Activated CD4-positive, alpha-beta T cell treated with anti-CD3 and anti-CD28 coated beads, Interleukin-2, amount 50 U/mL, for 16 hours (primary cell): Measurements from ENCODE around the gene KRTAP19-2.

ENCODE experiments used
- DNase-seq: peaks from one replicate; pipeline ENCODE4 v3.0.0-alpha.2; 2020

KRTAP19-2 gene, protein sequence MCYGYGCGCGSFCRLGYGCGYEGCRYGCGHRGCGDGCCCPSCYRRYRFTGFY

DNA sequence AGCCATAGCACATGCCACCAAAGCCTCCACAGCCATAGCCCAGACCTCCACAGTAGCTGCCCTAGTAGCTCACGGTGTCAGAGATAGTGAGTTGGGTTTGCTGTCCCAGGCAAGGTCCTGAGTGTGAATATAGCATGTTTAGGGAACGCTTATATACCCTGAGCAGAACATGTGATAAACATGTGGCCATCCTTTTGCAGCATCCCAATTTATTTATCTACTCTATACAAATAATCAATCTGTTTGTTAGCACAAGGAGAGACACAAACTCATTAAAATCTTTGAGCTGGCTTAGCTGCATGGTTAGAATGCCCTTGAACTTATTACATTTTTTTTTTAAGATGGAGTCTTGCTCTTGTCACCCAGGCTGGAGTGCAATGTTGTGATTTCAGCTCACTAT lies at the start of gene KRTAP19-2:
KRTAP19-2 (minus strand) TSS at position 101 of the 400 bp plus-strand sequence; CDS start at position 13, 88 bp downstream.
- DNase-seq = no peak

DNA sequence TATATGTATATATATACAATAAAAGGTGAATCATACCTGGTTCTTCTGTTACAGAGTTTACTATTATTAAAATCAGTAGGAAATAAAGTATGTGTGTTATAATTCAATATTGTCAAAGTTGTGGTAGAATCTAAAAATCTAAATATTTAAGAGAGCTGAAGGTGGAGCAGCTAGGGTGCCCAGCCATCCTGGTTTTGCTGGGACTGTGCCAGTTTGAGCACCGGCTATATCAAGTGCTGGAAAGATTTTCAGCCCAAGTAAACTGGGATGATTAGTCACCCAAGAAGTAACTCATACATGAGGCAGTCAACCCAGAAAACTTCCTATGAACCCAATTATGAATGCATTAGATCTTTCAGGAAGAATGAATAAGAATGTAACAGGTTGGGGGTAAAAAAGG lies 31.6 kb upstream of the KRTAP19-2 start:
- no peak for DNase-seq

DNA sequence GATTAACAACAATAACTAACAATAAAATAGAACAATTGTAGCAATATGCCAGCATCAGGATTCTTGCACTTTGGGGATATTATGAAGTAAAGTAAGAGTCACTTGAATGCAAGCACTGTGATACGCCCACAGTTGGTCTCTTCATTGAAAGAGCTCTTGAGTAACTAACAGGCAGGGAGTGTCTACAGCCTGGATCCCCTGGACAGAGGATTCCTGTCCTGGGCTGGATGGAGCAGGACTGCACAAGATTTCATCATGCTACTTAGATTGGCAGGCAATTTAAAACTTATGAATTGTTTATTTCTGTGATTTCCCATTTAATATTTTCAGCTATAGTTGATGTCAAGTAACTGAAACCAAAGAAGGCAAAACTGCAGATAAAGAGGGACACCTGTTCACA lies 28.4 kb upstream of the KRTAP19-2 start:
- no peak for DNase-seq

DNA sequence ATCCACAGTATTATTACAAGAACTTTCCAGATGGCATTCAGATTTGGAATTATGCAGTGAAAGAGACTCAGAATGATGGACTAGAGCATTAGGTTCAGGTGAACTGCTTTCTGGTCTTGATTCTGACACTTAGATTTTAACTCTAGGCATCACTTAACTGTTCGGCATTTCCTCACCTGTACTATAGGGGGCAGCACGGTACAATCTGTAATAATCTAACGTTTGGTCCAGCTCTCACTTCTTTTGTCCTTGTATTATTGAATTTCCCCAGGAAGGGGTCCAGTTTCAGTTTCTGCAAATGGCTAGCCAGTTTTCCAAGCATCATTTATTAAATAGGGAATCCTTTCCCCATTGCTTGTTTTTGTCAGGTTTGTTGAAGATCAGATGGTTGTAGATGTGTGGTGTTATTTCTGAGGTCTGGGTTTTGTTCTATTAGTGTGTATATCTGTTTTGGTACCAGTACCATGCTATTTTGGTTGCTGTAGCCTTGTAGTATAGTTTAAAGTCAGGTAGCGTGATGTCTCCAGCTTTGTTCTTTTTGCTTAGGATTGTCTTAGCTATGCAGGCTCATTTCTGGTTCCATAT lies 18.5 kb upstream of the KRTAP19-2 start:
- DNase-seq = peak; percentile 29

DNA sequence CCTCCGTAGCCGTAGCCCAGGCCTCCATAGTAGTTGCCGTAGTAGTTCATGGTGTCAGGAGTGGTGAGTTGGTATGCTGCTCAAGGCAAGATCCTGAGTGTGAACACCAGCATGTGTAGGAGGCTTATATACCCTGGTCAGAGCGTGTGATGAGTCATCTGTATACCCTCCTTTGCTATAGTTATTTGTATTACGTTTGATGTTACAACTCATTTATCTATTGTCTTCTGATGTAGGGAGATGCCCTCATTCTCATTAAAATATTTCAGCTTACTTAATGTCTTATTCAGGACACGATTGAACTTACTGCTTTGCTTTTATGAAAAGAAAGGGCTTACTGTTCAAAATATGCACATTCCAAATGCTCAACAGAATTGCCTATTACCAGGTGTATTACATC lies 14.8 kb upstream of the KRTAP19-2 start, which contains the start of gene KRTAP19-5:
KRTAP19-5 (minus strand) TSS at position 101 of the 400 bp plus-strand sequence; CDS start at position 50, 51 bp downstream.
- no peak for DNase-seq

DNA sequence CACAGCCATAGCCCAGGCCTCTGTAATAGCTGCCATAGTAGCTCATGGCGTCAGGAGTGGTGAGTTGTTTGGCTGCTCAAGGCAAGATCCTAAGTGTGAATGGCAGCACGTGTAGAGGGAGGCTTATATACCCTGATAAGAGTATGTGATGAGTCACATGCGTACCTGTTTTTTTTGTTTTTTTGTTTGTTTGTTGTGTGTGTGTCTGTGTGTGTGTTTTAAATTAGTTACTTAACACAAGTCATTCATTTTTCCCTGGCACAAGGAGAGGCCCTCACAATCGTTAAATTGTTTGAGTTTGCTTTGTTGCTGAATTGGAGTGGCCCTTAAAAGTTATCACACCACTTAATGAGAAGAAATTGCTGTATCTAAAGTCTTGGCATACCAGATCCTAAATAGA lies 9.8 kb upstream of the KRTAP19-2 start, which contains the start of gene KRTAP19-4:
KRTAP19-4 (minus strand) TSS at position 101 of the 400 bp plus-strand sequence; CDS start at position 46, 55 bp downstream.
- DNase-seq = no peak

DNA sequence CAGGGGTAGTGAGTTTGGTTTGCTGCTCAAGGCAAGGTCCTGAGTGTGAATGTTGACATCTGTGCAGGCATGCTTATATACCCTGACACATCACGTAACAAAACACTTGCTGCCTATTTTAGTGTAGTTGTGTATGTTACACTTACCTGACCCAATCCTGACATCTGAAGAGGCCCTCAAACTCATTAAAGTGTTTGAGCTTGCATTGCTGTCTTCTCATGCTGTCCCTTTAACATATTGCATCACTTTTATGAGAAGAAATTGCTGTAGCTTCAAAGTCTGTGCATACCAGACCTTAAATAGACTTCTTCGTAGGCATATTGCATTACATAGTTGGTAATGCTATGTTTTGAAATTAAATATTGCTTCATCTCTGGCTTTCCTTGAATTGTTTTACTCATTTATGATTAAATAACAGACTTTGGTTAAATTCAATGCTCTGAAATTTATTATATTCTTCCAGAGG lies 4.8 kb upstream of the KRTAP19-2 start, which contains the start of gene KRTAP19-3:
KRTAP19-3 (minus strand) TSS at position 51 of the 466 bp plus-strand sequence. CDS start 56 bp downstream, outside the sequence.
- no peak for DNase-seq

DNA sequence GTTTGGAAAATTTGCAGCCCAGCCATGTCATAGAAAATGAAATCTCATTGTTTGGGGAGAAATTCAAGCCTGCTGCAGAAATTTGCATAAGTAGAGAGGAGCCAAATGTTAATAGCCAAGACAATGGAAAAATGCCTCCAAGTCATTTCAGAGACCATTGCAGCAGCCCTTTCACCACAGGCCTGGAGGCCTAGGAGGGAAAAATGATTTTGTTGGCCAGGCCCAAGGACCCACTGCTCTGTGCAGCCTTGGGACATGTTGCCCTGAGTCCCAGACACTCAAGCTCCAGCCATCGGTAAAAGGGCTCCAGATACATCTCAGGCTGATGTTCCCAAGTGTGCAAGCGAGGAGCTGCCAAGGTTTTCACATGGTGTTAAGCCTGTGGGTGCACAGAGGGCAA lies 1.1 kb downstream of the KRTAP19-2 start:
- DNase-seq = no peak

DNA sequence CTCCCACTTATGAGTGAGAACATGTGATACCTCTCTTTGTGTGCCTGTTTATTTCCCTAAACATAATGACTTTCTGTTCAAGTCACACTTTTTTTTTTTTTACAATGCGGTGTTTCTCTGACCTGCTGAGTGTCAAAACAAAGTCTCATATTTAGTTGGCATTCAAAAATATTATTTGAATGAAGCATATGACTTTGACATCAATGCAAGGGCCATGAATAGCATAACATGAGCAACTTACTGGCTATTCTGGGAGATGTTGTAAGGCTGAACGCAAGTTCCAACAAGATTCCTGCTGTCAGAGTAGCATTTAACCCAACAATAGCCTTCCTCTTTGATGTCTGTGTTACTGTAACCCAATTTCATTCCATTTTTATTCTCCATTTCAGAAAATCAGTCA lies 5.1 kb downstream of the KRTAP19-2 start:
- no peak for DNase-seq

DNA sequence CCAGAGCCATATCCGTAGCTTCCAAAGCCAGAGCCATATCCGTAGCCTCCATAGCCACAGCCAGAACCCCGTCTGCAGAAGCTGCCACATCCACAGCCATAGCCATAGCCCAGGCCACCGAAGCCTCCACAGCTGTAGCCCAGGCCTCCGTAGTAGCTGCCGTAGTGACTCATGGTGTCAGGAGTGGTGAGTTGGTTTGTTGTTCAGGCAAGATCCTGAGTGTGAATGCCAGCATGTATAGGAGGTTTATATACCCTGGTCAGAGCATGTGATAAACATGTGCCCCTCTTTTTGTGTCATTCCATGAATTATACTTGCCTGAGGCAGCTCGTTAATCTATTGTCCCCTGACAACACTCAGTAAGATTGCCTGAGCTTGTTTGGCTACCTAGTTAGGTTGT lies 7.1 kb downstream of the KRTAP19-2 start, which contains the start of gene KRTAP19-1:
KRTAP19-1 (minus strand) TSS at position 223 of the 400 bp plus-strand sequence; CDS start at position 173, 50 bp downstream.
- no peak for DNase-seq

DNA sequence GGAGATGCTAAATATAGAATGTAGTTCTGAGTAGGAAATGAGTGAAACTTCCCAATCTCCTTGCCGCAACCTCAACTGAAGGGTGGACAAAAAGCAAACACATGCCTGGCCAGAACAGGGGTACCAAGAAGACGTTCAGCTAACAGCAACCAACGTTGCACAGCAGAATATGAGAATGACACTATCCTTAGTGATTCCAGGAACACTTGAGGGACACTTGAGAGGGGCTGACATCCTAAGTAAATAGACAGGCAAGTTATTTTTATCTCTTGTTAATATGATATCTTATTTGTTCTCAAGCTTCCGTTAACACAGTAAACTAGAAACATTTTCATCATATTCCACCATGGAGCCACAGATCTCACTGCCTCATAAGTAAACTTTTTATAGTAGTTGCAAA lies 8.0 kb downstream of the KRTAP19-2 start:
- no peak for DNase-seq

DNA sequence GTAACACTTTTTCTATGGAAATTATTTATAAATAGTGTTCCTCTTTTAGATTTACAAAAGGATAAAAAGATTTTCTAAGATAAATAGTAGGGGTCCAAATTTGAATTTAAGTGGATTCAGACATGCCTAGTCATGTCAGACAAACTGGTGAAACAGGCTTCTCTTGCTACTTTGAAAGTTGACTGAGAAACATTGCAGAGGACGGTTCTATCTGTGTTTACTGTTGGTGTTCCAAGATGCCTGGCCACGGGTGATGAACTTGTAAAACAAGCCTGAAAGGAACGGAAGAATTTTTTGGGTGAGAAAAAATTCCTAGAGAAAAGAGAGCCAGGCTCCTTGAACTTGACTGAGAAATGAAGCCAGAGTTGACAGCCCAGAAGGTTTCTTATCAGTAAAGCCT lies 9.2 kb downstream of the KRTAP19-2 start:
- DNase-seq = no peak

DNA sequence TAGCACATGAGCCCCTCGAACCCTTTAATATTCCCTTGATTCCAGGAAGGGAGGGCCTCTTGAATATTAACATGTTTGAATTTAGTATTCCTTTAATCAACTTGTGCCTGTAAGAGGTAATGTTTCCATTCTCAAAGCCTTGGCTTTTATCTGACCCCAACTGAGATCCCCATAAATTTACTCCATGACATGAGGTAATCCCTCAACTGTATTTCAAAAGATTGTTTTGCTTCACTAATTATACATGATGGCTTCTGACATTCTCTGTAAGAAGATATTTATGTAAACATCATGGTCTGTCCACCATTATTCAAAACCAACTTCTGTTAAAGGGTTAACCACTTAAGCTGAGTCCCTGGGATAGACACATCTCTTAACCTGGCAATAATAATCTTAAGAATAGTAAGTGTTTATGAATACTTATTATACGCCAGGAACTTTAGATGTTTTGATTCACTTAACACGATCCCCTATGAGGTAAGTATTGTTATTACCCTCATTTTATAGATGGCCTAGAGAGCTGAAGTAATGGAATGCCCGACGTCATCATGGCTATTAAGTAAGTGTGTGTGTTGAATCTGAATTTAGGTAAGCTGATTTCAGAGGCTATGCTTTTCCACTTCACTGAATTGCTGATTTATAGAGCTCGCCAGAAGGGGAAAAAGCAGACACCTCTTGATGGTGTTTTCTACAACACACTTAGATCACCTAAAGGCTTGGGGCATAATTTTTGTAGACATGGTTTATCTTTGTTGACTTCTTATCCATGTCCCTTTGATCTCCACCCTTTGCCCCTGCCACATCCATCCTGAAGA lies 18.1 kb downstream of the KRTAP19-2 start:
- DNase-seq = no peak

DNA sequence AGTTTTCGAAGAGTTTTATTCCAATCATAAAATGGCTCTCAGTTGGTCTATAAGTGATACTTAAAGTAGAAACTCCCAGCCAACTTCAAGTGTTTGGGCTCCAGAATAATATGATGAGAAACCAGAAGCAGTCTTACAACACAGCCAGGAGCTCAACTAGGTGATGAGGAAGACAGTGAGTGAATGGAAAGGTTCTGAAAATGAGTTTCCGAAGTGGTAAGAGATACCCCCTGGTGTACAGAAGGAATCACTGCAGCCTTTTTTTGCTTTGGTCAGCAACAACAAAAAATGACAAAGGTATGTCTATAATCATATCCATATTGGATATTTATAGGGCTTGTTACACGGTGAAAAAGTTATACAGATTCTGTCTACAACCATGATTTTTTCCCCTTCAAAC lies 23.5 kb downstream of the KRTAP19-2 start:
- no peak for DNase-seq

DNA sequence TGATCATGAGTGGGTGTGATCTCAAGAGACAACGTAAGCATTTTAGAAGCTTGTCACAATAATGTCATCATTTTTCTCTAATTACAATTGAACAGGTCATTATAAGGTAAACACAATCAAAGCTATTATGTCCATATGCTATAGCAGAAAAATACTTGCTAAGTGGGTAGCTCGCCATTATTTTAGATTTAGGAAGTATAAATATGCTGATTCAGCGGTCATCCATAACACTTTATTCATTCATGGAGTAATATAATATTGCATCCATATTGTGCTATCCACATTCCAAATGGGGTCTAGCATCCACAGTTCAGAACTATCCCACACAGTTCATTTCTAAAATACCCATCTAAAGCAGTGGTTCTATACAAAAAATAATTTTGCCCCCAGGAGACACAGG lies 38.7 kb downstream of the KRTAP19-2 start:
- no peak for DNase-seq

DNA sequence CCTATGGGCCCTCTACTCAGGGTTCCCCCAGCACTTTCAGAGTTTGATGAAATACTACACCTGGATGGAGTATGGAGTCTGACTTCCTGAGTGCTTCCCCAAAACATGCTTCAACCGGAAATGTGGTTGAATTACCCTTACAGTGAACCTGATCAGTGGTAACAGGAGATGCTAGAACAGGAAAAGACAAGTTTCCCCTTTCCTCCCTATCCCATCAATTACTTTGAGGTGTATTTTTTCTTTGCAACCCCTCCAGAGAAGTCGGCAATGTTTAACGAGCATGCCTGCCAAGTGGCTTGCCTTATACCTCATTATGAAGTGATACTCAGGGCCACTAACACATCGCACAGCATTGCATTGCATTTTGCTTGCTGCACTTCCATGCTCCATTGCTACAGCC lies 40.2 kb downstream of the KRTAP19-2 start:
- no peak for DNase-seq

DNA sequence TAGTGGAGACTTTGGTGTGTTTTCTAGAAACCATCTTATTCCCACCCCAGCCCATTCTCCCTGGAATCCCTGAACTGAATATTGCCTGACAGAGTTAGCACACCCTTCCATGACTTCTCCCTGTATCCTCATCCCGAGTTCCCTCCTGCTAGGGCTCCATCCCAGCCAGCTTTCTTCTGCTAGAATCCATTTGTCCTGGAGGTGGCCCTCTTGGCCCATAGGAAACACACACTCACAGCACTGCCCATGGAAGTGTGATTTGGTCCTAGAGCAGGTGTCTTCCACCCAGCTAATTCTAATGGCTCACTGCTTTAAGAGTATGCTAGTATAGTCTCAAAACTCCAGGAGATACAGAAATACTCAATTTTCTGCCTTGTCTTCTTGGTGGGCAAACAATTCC lies 43.0 kb downstream of the KRTAP19-2 start:
- DNase-seq = no peak

DNA sequence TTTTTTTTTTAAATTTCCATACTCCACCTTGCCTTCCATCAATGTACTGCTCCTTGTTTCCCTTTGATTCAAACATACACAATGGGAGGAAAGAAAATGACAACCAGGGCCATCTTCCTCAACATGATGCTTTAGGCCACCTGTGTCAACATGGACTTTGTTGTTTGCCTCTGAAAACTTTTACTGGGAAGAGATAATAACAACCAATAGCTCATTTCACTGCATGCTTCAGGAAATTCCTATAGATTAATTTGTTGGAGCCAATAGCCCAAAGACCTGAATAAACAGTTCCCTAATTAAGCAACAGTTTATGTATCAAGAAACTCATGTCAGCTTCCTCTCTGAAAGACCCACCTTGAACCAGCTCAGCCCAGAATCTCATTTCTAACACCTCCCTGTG lies 44.0 kb downstream of the KRTAP19-2 start:
- no peak for DNase-seq

DNA sequence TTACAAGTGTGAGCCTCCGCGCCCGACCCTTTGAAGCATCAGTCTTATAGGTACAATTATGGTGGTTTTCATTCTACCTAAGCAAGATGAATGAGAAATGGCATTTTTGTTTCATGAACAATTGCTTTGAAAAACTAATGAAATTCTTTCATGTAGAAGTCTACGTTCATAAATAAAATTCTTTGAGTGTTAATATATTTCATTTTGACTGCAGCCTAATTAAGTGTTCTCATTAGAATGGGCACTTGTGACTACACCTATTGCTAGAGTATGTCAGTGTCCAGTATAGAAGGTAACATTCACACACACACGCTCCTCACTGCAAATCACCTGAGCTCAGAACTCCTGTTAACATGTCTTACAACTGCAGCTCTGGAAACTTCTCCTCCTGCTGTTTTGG lies 47.3 kb downstream of the KRTAP19-2 start, which contains the start of gene KRTAP15-1:
KRTAP15-1 (plus strand) TSS at position 301 of the 400 bp plus-strand sequence; CDS start at position 354, 53 bp downstream.
- no peak for DNase-seq
